ENCODE measurements around the gene GDI2.

DNA sequence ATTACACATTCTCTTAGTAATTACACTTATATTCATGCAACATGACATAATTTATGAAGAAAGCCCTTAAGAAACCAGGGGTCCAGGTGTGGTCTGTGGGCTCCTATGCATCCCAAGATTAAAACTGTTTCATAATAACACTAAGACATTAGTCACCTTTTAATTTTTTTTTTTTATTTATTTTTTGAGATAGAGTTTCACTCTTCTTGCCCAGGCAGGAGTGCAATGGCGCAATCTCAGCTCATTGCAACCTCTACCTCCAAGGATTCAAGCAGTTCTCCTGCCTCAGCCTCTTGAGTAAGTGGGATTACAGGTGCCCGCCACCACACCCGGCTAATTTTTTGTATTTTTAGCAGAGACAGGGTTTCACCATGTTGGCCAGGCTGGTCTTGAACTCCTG is 12.5 kb downstream of the GDI2 start:
- TF ChIP-seq, protein P1, sequence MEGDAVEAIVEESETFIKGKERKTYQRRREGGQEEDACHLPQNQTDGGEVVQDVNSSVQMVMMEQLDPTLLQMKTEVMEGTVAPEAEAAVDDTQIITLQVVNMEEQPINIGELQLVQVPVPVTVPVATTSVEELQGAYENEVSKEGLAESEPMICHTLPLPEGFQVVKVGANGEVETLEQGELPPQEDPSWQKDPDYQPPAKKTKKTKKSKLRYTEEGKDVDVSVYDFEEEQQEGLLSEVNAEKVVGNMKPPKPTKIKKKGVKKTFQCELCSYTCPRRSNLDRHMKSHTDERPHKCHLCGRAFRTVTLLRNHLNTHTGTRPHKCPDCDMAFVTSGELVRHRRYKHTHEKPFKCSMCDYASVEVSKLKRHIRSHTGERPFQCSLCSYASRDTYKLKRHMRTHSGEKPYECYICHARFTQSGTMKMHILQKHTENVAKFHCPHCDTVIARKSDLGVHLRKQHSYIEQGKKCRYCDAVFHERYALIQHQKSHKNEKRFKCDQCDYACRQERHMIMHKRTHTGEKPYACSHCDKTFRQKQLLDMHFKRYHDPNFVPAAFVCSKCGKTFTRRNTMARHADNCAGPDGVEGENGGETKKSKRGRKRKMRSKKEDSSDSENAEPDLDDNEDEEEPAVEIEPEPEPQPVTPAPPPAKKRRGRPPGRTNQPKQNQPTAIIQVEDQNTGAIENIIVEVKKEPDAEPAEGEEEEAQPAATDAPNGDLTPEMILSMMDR (IDR thresholded peaks at IDR 0.05), result no peak
- TF ChIP-seq POLR2A (IDR thresholded peaks at IDR 0.05), result no peak
